HL-60 (cell line): ENCODE measurements around the gene TMEM238L.

ENCODE experiments used
- DNase-seq, 2 experiments: peaks; one replicate each; pipeline ENCODE4 v3.0.0-alpha.2; 2010 to 2020; ENCODE audit warnings: low read depth in 1 of 2, low spot score in 1 of 2
- H3K27ac ChIP-seq: fragments of 250-450 bp; sonication (Bioruptor Pico); replicated peaks from 2 replicates; pipeline ENCODE4 v1.5.1; 2020; ENCODE audit warnings: mild to moderate bottlenecking, moderate library complexity
- H3K27me3 ChIP-seq: fragments of 250-450 bp; sonication (Bioruptor Pico); 2 replicates; pipeline ENCODE4 v1.5.1; 2021; ENCODE audit warnings: mild to moderate bottlenecking, moderate library complexity; ENCODE audit not compliant: insufficient read depth, poor library complexity, severe bottlenecking
- H3K4me3 ChIP-seq: replicated peaks from 2 replicates; pipeline ENCODE4 v1.5.1; 2011; ENCODE audit warnings: mild to moderate bottlenecking, control low read depth, low read length; ENCODE audit not compliant: insufficient read depth
- CTCF ChIP-seq: IDR thresholded peaks from one replicate; pipeline ENCODE4 v1.5.1; 2011; ENCODE audit warnings: low read length, control low read depth, inconsistent platforms; ENCODE audit not compliant: insufficient read depth
- GABPA ChIP-seq: IDR thresholded peaks from 2 replicates; pipeline ENCODE4 v1.6.1; 2012; ENCODE audit warnings: low read depth
- POLR2AphosphoS5 ChIP-seq: IDR thresholded peaks from 2 replicates; pipeline ENCODE4 v1.6.1; 2012; ENCODE audit warnings: low read depth
- REST ChIP-seq: IDR thresholded peaks from 2 replicates; pipeline ENCODE4 v1.6.1; 2012; ENCODE audit warnings: low read depth; ENCODE audit not compliant: insufficient replicate concordance
- SPI1 ChIP-seq: IDR thresholded peaks from 2 replicates; pipeline ENCODE4 v1.6.1; 2012; ENCODE audit warnings: low read depth, mild to moderate bottlenecking, borderline replicate concordance

Gene TMEM238L

GRCh38 chr17:10803350-10803749 lies 549 bp downstream of the TMEM238L start:
- TF ChIP-seq CTCF (no peak), POLR2AphosphoS5 (no peak), GABPA (no peak), SPI1 (no peak)
- Histone ChIP-seq H3K4me3 (no peak overlapping the region), H3K27ac (no peak overlapping the region), H3K27me3 (no peaks in the 10 kb centered on the region)
- no peak for DNase-seq

GRCh38 chr17:10802496-10803284 lies 1.2 kb downstream of the TMEM238L start:
- no peaks in the 10 kb centered on the region for H3K27me3 ChIP-seq

GRCh38 chr17:10799407-10799806 lies 4.5 kb downstream of the TMEM238L start:
- Histone ChIP-seq H3K4me3 (no peak overlapping the region), H3K27me3 (no peaks in the 10 kb centered on the region), H3K27ac (no peak overlapping the region)
- no peak for DNase-seq
- TF ChIP-seq GABPA (no peak), CTCF (no peak), SPI1 (no peak), POLR2AphosphoS5 (no peak), REST (no peak)

More at GRCh38 chr17:10802496-10803284, 1.2 kb downstream of the TMEM238L start:
- no peak for DNase-seq
- no peak overlapping the region for H3K4me3 ChIP-seq
- H3K27ac ChIP-seq: no peak overlapping the region
- no peak for TF ChIP-seq POLR2AphosphoS5
- TF ChIP-seq SPI1: no peak
- TF ChIP-seq GABPA: no peak
- TF ChIP-seq REST: no peak
- no peak for TF ChIP-seq CTCF

- Histone ChIP-seq H3K4me3 (no peak overlapping the region), H3K27ac (no peak overlapping the region), H3K27me3 (no peaks in the 10 kb centered on the region)
- TF ChIP-seq GABPA: no peak
- no peak for TF ChIP-seq CTCF
- TF ChIP-seq POLR2AphosphoS5: no peak
- TF ChIP-seq REST: no peak
- no peak for TF ChIP-seq SPI1
- no peak for DNase-seq
Observed at GRCh38 chr17:10798910-10799309, 5.0 kb downstream of the TMEM238L start.
